MM.1S (cell line): Measurements from ENCODE around the gene ELF2.

ENCODE experiments used
- CTCF ChIP-seq: fragments of 300-600 bp; sonication (generic); IDR thresholded peaks from 2 replicates; pipeline ENCODE4 v1.5.1; 2016; ENCODE audit warnings: antibody characterized with exemption, low read length, mixed read lengths
- EZH2 ChIP-seq: fragments of 300-600 bp; sonication (generic); optimal IDR thresholded peaks from 2 replicates; pipeline ENCODE3; 2017; ENCODE audit warnings: low read depth, mild to moderate bottlenecking, antibody characterized with exemption, low read length, mixed read lengths

DNA sequence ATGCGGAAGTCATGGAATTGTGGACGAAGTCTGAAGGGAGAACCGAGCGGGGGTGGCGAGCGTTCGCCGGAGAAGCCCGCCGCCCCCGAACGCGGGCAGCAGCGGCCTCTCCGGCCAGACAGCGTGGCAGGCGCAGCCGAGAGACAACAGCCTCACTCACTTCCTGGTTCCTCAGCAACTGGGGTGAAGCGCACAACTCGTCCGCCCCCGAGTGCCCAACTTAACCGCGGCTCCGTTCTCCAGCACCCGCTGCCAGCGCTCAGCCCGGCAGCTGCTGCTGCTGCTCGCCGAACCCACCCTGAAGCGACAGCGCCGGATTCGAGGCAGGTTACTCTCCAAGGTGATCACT, 93.4 kb downstream of the ELF2 start:
- peak; percentile 30; the same call in 1 of the 2 replicates for TF ChIP-seq CTCF
- TF ChIP-seq EZH2: no peak
